HL-60/S4 treated with retinoic acid at 250 ng/mL for 4 days and 3 days (cell line): Measurements from ENCODE around the gene MXD4.
"Not testable (repeated sequence)": the region's sequence is repeated elsewhere in the genome, so short reads cannot be mapped to it uniquely, and the experiment has no call there.

ENCODE experiments used
- in situ Hi-C: fragments of 300-500 bp; cut with MboI; formaldehyde crosslinking; loops from 2 replicates; pipeline ENCODE4 v1.7.0; 2022; ENCODE audit warnings: low sequenced_read_pairs

The MXD4 gene

DNA sequence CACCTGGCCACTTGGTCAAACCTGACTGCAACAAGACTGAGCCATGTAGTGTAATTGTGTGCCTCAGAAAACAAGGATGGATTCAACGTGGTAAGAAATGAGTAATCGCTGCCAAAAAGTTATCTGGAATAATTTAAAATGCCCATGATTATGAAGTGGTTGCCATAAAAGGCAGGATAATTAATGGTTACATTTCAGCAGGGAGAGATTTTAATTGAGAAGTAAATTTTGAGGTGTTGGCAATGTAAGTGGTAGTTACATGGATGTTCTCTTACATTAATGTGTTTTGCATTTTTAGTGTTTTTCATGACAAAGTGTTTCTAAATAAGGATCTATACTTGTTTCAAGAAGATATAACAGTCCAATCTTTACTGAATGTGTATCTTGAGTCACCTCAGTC lies 35.6 kb downstream of the MXD4 start:
- in situ Hi-C loops = no loop called here

DNA sequence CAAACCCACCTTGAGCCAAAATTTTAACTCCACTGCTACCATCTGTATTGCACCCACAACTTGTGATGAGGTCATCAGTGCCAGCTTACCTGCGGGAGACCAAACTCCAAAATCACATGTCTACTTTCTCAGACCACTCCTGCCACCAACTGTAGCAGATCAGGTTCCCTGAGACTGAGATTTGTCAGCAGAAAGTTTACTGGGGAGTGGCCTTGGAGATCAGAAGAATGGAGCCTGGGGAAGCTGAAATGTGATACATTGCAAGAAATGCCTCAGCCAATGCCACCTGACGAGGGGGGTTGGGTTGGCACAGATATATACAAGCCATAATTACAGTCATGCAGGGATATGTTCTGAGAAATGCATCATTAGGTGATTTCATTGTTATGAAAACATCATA lies 39.1 kb downstream of the MXD4 start:
- in situ Hi-C loops = no loop called here

DNA sequence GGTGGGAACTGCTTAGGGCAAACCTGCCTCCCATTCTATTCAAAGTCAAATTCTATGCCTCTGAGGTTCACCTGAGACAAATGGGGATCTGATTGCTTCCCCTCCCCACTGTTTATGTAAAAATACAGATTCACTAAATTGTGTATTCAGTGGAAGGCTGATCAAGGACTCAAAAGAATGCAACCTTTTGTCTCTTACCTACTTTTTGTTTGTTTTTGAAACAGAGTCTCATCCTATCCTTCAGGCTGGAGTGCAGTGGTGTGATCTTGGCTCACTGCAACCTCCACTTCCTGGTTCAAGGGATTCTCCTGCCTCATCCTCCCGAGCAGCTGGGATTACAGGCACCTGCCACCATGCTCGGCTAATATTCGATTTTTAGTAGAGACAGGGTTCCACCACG lies 40.5 kb downstream of the MXD4 start:
- in situ Hi-C loops = not testable (repeated sequence)

DNA sequence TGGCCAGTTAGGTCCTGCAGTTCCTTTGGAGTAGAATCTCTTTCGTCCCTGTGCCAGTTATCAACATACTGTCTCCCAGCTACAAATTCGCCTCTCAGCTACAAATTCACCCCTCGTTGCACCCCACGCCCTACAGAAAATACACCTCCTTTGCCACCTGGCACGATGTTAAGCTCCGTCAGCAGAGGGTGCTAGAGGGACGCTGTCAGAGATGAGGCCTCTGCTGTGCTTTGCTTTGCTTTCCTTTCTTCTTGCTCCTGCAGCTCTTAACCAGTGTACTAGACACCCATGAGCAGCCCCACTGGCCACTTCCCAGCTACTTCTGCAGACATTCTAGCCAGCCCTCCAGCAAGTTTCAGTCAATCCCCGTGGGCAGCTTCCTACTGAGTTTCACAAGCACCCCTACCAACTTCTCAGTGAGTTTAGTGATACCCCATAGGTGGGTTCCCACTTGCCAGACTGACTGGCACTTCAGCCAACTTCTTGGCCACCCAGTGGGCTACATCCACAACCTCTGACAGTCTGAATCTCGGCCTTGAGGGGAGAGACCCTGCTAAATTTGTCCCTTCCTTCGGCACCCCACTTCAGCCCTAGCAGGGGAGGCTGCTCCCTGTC lies 41.8 kb downstream of the MXD4 start:
- in situ Hi-C loops = no loop called here

DNA sequence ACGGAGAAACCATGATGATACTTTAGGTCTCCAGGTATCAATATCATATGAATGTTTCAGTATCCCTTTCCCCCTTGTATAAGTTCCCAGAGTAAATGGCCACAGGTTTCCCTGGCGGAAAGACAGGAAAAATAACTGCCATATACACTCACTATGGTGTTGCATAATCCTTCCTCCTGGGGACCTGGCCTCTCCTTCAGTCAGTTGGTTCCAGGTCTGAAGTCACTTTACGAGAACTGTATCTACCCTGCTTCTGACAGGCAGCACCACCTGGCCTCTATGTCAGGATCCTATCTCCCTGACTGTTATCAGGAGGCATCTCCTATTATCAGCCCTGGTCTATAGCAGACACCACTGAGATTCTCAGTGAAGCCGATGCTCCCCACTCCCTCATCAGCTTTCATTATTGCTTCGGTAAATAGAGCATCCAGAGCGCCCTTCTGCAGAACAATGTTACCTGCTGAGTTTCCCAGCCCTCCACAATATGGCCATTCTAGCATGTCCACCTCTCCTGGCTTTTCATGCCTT lies 42.6 kb downstream of the MXD4 start:
- in situ Hi-C loops = no loop called here

DNA sequence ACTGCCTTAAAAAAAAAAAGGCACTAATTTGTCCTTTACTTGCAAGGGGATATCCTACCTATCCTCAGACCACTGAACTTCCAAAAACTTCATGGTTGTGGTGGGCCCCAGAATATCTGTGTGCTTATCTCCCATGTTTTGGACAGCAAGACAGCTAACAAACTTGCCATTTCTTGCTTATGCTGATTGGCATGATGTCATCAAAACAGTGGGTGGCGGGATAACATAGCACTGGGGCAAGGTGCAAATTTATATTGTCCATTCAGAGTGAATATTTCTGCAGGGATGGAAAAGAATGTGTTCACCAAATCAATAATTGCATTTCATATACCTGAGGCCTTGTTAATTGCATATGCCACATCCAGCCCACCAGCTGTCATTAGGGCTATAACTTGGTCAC lies 43.5 kb downstream of the MXD4 start:
- in situ Hi-C loops = no loop called here

DNA sequence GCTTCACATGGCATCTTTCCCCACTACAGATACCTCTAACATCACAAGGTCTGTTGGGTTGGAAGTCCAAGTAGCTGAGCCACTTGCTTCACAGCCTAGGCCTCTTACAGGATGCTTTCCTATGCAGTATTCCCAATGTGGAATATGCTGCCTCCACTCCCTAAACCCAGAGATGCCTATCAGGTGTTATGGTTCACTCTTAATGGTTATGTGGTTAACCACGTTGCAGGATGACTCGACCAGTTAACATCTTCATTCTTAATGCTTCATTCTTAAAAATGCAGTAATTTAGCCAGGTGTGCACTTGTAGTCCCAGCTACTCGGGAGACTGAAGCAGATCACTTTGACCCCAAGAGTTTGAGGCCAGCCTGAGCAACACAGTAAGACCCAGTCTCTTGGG lies 44.2 kb downstream of the MXD4 start:
- in situ Hi-C loops = no loop called here

DNA sequence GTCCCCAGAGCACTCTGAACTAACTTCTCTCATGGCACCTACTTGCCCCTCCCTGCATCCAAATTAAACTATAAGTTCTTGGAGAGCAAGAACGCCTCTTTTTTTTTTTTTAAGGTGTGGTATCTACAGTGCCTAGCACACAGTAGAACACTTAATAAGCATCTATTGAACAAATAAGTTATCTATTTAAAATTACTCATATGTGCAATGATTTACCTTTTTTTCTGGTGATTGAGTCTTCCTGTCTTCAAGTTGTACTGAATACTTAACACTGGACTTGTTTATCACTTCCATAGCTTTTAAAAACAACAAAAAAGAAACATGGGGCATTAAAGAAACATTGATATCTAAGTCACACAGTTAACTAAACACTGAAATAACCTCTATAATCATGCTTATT lies 49.1 kb downstream of the MXD4 start:
- in situ Hi-C loops = no loop called here

DNA sequence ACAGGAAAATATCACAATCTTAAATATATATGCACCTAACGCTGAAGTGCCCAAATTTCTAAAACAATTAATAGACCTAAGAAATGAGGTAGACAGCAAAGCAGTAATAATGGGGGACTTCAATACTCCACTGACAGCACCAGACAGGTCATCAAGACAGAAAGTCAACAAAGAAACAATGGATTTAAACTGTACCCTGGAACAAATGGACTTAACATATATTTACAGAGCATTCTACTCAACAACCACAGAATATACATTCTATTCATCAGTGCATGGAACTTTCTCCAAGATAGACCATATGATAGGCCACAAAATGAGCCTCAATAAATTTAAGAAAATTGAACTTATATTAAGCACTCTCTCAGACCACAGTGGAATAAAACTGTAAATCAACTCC lies 59.1 kb downstream of the MXD4 start:
- in situ Hi-C loops = not testable (repeated sequence)
